ENCODE data around the gene SOX30.
"Not testable (repeated sequence)": the region's sequence is repeated elsewhere in the genome, so short reads cannot be mapped to it uniquely, and the experiment has no call there.

SOX30 gene

DNA sequence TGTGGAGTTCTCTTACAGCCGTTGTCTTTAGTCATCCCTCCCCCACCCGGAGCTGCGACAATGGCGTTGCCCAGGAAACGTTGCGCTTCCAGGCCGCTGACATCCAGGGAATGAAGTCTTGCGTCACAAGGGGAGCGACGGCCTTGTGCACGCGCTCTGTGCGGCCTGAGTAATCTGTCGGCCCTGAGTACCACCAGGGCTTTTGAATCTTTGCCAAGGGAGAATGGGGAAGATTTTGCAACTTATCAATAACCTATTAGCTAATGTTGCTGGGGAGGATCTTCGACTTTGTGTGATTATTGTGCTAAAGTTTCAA, at the start of gene SOX30:
TSS of gene SOX30 (minus strand) at position 62 of the 316 bp plus-strand sequence. CDS start 360 bp downstream, outside the sequence.
- no peak for DNase-seq (ENCODE audit: low read depth in 2 of 2)

DNA sequence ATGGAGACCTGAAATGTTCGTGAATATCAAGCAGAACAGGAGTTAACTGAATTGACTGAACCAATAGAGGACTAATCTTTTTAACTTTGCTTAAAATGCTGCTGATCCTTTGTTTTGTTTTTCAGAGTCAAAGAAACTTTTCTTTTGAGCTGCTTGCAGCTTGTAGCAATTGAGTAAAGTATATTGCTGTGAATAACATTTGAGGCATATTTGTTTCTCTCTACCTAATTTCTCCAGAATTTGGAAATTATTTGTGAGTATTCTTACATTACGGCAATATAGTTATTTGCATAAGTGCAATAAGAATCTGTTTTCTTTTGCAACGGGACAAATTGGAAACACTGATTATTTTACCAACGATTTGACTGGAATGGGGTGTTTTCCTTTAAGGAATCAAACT, 46.4 kb upstream of the SOX30 start:
- not testable (repeated sequence) for DNase-seq (ENCODE audit: low read depth in 2 of 2)

DNA sequence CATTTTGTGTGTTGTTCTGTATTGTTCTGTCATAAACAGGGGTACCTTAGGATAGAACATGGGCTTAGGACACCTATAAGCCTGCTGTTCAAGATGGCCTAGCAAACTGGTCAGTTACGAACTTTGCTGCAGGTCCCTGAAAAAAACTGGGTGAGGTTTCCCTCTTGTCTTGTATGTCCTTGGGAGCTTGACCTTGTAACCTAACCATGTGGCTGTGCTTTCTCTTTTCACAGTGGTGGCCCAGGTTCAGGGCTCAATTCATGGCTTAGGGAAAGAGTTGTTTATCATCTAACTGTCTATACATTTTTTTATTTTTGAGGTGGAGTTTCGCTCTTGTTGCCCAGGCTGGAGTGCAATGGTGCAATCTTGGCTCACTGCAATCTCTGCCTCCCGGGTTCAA, 43.9 kb upstream of the SOX30 start:
- DNase-seq (ENCODE audit: low read depth in 2 of 2): not testable (repeated sequence)

DNA sequence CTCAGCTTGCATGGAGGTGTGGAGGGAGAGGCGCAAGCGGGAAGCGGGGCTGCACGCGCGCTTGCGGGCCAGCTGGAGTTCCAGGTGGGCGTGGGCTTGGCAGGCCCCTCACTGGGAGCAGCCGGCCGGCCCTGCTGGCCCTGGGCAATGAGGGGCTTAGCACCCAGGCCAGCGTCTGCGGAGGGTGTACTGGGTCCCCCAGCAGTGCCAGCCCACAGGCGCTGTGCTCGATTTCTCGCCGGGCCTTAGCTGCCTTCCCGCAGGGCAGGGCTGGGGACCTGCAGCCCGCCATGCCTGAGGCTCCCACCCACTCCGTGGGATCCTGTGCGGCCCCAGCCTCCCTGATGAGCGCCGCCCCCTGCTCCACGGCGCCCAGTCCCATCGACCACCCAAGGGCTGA, 41.6 kb upstream of the SOX30 start:
- not testable (repeated sequence) for DNase-seq (ENCODE audit: low read depth in 2 of 2)

DNA sequence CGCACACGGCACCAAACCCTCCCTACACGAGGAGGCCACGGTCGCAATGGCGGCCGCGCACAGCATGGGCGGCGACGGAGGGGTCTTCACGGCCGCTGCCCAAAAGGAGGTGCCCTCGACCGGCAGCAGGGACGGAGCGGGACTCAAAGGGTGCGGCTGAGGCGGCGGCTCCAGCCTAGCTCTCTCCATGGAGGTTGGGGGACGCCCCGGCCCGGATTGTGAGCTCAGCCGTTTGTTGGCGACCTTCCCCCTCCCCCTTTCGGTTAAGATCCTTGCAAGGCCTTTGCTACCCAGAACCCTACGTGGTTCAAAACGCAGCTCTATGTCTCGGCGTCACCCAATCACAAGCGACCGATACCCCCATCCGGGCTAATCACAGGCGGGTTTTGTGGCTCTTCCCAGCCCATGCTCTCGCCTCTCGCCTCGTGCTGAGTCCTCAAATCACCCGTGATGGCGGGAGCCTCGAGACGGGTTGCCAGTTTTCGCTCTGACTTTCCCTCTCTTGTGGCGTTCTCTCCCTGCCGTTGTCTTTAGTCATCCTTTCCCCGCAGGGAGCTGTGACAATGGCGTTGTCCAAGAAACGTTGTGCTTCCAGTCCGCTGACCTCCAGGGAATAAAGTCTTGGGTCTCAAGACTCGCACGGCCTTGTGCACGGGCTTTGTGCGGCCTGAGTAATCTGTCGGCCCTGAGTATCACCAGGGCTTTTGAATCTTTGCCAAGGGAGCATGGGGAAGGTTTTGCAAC, 38.6 kb upstream of the SOX30 start:
- DNase-seq (ENCODE audit: low read depth in 2 of 2): no peak

DNA sequence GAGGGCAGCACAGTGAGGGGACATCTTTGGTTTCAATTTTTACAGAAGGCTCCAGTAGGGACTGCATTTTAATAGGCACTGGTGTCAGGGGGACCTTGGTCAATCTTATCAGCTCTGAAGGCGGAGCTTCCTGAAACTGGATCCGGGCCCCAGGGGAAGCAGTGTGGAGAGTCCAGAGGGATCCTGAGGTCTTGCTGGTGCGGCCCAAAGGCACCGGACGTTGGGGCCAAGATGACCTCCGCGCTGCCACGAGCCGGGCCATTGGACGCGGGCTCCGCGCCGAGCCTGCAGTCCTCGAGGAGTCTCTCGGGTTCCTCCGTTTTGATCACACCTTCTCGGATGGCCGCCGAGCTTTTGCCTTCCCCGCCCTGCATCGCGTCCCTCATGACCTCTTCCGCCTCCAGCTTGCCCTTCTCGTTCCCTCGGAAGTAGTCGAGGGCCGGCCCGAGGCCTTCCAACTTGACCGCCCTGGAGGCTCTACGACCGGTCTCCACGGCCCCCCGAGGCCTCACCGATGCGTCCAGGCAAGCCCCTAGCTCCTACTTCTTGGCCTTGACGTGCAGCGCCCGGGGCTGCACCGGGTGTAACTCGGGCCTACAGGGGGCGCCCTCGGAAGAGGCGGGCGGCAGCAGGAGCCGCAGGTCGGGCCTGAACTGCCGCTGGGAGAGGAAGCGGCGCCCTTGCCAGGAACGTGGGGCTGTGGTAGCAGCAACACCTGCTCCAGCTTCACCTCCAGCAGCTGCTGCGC, 37.9 kb upstream of the SOX30 start:
- peak in 1 of 2 donors; percentile 42 for DNase-seq (ENCODE audit: low read depth in 2 of 2)

DNA sequence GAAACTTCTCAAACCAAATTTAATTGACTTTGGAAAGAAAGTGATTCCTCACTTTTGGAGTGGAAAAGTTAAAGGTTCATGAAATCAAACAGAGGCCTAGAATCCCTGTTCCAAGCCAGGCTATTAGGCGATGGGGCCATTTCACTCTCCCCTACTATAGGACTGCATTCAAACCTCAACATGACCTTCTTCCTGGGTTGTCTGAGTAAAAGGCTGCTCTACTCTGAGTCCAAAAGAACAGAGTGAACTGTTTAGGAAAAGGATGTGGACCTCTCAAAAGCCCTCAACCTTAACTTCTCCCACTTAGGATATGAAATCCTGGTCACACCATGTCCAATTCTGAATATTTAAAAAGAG, 34.9 kb upstream of the SOX30 start:
- DNase-seq (ENCODE audit: low read depth in 2 of 2): no peak

DNA sequence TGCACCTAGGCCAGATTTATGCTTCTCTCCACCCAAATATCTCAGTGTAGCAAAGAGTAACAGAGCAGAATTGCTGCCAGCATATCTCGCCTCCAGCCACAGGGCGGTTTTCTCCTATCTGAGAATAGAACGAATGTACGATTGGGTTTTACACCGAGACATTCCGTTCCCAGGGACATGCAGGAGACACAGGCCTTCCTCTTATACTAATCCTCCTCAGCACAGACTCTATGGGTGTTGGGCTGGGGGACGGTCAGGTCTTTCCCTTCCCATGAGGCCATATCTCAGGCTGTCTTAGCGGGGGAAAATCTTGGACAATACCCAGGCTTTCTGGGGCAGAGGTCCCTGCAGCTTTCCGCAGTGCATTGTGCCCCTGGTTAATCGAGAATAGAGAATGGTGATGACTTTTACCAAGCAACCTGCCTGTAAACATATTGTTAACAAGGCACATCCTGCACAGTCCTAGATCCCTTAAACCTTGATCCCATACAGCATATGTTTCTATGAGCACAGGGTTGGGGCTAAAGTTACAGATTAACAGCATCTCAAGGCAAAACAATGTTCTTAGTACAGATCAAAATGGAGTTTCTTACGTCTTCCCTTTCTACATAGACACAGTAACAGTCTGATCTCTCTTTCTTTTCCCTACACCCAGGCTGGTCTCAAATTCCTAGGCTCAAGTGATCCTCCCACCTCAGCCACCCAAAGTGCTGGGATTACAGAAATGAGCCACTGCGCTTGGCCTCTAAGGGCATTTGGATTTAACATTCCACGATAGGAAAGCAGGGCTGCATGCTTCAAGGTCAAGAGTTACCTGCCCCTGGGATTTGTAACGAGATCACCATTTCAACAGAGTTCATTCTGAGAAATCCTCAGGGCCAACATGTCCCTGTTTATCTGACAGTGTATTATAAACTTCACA, 34.3 kb upstream of the SOX30 start:
- DNase-seq (ENCODE audit: low read depth in 2 of 2): not testable (repeated sequence)

DNA sequence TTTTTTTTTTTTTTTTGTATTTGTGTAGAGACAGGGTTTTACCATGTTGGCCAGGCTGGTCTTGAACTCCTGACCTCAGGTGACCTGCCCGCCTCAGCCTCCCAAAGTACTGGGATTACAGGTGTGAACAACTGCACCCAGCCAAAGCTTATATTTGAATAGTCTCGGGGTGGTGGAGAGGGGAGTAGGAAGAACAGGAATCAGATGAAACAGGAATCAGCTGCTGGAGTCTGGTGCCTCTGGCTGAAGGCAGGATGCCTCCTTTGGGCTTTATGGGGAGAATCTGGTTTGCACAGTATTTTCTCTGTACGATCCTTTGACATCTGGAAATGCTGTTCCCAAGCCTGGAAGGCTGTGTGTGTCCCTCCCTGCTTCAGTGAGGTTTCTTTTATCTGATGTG, 30.0 kb upstream of the SOX30 start:
- no peak for DNase-seq (ENCODE audit: low read depth in 2 of 2)

DNA sequence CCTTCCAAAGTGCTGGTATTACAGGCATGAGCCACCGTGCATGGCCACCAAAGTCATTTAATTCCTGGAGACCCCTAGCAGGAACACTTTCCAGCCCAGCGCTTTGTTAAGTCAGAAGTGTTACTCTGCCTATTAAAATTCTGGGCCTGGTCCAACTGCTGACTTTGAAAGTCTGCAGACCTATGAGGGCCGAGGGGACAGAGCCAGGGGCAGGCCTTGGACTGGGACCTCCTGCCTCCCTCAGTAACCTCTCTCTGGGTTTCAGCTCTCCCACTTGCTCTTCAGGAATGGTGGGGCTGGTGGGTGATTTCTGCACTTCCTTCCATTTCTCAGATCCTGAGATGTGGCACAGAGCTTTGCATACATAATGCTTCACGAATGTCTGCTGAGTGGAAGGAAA, 28.8 kb upstream of the SOX30 start:
- DNase-seq (ENCODE audit: low read depth in 2 of 2): no peak

DNA sequence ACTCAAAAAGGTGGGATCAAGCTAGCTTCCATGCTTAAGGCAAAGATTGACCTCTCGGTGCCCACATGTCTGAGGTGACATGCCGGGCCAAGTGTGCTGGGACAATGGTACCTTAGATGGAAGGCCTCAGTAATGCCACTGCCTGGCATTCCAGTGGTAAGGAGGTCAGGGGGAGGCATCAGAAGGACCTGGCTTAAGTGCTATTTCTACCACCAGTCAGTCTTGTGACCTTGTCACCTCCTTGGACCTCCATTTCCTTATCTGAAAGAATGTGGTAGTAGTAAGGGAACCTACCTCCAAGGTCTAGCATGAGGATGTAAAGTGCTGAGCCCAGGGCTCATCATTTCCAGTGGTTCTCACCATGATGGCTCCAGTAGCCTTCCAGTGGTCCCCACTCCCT, 28.0 kb upstream of the SOX30 start:
- DNase-seq (ENCODE audit: low read depth in 2 of 2): no peak

DNA sequence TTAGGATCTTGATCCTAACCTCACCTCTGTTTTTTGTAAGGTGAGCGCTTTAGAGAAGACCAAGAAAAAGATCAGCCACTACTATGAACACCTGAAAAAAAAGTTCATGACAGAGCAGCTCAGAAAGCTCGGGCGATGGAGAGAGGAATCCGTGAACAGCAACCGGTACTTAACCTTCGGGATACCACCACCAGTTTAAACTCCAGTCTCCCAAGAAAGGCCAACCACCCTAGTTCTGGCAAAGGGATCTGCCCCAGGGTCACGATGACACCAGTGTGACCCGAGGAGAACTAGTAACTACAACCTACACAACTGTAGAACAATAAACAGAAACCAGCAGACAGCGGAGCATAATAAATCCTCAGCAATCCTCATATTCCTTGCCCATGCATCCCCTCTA, 27.6 kb upstream of the SOX30 start:
- no peak for DNase-seq (ENCODE audit: low read depth in 2 of 2)

DNA sequence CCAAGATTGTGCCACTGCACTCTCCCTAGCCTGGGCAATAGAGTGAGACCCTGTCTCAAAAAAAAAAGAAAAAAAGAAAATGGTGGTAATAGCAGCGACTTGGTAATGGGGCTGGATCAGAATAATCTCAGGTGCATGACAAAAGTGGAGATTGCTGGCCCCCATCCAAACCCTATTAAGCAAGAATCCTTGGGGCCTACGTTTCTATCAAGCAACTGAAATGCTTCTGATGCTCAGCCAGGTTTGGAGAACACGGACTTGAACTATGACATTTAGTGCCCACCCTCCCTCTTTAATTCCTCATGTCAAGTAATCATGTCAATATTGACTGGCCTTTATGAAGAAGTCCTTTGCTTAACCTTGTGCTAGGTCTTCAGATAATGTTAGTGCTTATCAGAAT, 25.7 kb upstream of the SOX30 start:
- DNase-seq (ENCODE audit: low read depth in 2 of 2): no peak

DNA sequence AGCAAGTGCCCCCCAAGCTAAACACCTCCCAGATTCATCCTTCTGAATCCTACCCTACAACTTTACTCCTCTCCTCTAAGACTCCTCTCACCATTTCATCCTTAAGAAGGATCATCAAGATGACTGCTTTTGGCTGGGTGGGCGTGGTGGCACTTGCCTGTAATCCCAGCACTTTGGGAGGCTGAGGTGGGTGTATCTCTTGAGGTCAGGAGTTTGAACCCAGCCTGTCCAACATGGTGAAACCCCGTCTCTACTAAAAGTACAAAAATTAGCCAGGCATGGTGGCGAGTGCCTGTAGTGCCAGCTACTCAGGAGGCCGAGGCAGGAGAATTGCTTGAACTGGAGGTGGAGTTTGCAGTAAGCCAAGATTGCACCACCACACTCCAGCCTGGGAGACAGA, 22.1 kb upstream of the SOX30 start:
- not testable (repeated sequence) for DNase-seq (ENCODE audit: low read depth in 2 of 2)

DNA sequence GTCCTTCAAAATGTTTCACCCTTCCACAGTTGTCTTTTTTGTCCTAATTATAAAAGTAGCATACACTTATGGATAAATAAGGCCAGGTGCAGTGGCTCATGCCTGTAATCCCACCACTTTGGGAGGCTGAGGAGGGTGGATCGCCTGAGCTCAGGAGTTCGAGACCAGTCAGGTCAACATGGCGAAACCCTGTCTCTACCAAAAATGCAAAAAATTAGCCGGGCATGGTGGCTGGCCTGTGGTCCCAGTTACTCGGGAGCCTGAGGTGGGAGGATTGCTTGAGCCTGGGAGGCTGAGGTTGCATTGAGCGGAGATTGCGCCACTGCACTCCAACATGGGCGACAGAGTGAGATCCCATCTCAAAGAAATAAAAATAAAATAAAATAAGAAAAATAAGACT, 20.7 kb upstream of the SOX30 start:
- DNase-seq (ENCODE audit: low read depth in 2 of 2): no peak

DNA sequence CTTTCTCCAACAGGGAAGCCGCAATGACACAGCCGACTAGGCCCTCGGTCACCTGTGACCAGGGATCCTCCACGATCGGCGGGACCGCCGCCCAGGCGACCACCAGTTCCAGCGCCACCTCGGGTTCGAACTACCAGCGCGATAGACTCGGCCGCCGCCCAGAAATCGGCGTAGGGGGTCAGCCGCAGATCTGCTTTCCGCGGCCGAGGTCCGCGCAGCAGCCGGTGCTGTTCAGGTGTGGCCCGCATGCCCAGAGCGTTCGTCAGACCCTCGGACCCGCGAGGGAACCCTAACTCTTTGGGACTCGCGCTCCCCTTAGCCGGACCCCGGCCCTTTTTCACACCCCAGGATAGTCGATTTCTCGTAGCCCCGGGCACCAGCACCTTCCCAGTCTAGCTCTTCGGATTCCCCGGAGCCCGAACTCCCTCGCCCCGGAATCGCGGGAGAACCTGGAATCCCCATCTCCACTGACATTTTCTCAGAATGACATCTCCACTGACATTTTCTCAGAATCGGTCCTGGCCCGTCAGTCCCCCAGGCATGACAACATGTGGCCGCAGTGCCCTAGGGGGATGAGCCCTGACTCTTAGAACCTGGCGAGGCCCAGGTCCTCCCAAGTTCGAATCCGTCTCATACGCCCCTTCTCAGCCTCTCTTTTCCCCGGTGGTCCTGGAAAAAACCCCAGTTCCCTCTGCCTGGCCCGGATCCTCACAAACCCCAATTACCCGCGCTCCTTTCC, 19.5 kb upstream of the SOX30 start:
- DNase-seq (ENCODE audit: low read depth in 2 of 2): no peak

DNA sequence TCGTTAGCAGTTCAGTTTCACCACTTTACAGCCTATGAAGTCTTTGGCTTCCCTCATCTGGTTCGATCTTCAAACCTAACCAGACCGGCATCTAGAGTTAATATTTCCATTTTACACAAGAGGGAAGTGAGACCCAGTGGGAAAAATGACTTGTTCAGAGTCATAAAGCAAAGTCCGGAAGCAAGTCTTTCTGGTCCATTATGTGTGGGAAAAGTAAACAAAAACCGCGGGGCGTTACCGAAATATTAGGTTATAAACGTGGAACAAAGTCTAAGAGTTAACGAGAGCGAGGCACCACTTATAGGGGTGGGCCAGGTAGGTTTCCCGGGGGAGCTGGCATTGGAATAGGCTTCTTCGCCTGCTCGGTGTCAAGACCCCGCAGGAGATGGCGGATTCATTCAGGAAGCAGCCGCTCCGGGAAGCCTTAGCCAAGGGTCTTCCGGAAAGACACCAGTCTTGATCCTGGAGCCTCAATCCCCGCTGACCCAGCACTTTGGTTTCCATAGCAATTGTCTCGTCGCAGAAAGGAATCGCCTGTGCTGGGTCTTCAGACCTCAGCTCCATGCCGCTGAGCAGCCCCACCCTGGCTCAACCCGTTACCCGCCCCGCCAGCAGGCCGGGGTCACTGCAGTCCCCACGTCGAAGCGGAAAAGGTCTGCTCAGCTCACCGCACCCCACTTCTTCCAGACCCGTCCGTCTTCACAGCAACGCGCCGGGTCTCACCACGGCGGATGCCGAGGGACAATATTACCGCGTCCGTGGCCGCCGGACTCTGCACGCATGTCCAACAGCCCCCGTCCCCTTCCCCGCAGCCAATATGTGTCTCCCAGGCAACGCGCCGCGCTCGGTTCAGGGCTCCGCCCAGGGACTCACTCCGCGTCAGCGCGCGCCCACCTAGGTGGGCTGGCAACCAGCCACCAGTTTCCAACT, 18.7 kb upstream of the SOX30 start, which contains the start of gene C5orf52:
TSS of gene C5orf52 (plus strand) at position 872 of the 930 bp plus-strand sequence. CDS start 82 bp downstream, outside the sequence.
- peak in 1 of 2 donors; percentile 5 for DNase-seq (ENCODE audit: low read depth in 2 of 2)

DNA sequence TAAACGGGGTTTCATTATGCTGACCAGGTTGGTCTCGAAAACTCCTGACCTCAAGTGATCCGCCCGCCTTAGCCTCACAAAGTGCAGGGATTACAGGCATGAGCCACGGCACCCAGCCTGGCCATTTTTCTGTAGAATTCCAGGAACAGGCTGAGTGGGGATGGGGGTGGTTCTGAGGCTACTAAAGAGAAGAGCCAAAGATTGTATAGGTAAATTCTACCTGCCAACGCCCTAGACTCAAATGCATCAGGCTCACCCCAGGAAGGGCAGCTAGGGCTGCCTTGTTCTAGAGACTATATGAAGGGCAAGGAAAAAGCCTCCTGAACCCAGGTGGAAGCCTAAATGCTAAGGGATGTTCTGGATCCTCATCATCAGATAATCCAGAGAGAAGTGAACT, 17.5 kb upstream of the SOX30 start:
- DNase-seq (ENCODE audit: low read depth in 2 of 2): no peak

DNA sequence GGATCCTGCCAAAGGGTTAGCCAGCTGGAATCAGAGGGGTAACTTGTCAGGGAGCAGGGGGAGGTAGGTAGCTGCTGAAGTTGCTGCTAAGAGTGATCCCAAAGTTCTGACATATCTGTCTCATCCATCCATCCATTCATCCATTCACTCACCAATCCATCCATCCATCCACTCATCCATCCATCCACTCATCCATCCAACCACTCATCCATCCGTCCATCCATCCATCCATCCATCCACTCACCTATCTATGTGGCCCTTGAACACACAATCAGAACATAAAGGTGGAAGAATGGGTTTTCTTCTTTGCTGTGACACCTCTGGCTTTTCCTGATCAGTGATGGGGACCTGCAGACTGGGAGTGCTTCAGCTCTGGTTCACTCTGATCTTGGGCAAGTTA, 16.1 kb upstream of the SOX30 start:
- no peak for DNase-seq (ENCODE audit: low read depth in 2 of 2)

DNA sequence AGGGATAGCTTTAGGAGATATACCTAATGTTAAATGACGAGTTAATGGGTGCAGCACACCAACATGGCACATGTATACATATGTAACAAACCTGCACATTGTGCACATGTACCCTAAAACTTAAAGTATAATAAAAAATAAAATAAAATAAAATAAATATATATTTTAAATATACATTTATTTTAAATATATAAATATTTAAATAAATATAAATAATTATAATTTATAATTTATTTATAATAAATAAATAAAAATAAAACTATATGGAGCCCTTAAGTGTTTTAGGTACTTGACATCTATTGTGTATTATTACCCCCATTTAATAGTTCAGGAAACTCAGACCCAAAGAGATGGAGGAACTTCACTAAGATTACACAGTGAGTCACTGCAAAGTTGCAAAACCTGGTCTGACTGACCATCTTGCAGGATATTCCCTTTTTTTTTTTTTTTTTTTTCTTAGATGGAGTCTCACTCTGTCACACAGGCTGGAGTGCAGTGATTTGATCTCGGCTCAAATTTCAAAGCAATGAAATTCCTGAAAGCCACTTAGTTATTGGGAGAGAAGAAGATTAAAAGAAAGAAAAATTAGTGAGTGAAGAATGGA, 13.3 kb upstream of the SOX30 start:
- DNase-seq (ENCODE audit: low read depth in 2 of 2): no peak

Data from stimulated activated CD4-positive, alpha-beta T cell treated with anti-CD3 and anti-CD28 coated beads, Interleukin-15, amount 100 ng/mL, for 48 hours (primary cell).